Psoas muscle (tissue), 8 donors: ENCODE measurements around the gene IMMT. TPM values are rescaled to one million over a fixed set of nuclear protein-coding genes. Genes with fewer than 3 reads are reported as not detected.

Source experiments
- ATAC-seq, 4 donors: fragments of 200-7000 bp; cut with Tn5 transposase; one replicate each; pipeline ENCODE4 v1.9.1; 2020; ENCODE audit warnings: moderate library complexity in 3 of 4, mild to moderate bottlenecking in 2 of 4
- DNase-seq, 2 donors: peaks; one replicate each; pipeline ENCODE4 v3.0.0-alpha.2; 2020
- H3K27ac ChIP-seq: fragments of 200-600 bp; one replicate; pipeline ENCODE4 v1.8.0; 2022
- H3K27me3 ChIP-seq, 3 donors: fragments of 200-600 bp in 1 of 3; one replicate each; pipeline versions ENCODE4 v1.6.1 to v1.8.0; 2013 to 2022; ENCODE audit warnings: low read length in 2 of 3, mild to moderate bottlenecking in 2 of 3, moderate library complexity in 1 of 3; ENCODE audit not compliant: insufficient read depth in 3 of 3
- H3K36me3 ChIP-seq, 2 donors: fragments of 200-600 bp in 1 of 2; one replicate each; pipeline versions ENCODE4 v1.6.1 to v1.8.0; 2013 to 2022; ENCODE audit warnings: low read depth in 1 of 2, mild to moderate bottlenecking in 1 of 2, moderate library complexity in 1 of 2; ENCODE audit not compliant: insufficient read depth in 1 of 2
- H3K4me1 ChIP-seq: fragments of 200-600 bp; one replicate; pipeline ENCODE4 v1.8.0; 2022
- H3K4me3 ChIP-seq: fragments of 200-600 bp; one replicate; pipeline ENCODE4 v1.8.0; 2022; ENCODE audit warnings: mild to moderate bottlenecking
- H3K9me3 ChIP-seq: fragments of 200-600 bp; one replicate; pipeline ENCODE4 v1.8.0; 2022
- CTCF ChIP-seq: fragments of 200-600 bp; IDR thresholded peaks from one replicate; pipeline ENCODE4 v1.8.0; 2022; ENCODE audit warnings: antibody characterized with exemption
- WGBS, 3 donors: extraction: QIAGEN DNeasy Blood & Tissue Kit; methylation state at CpG; one replicate each; pipeline versions ENCODE4 v1.1.6 to v1.1.7; 2013; 5-methylcytosine and 5-hydroxymethylcytosine counted together
- intact Hi-C, 2 donors: fragments of 100-400 bp; cut with DNase I; formaldehyde crosslinking; loops; one replicate each; pipeline versions ENCODE4 v1.11.0 to v1.14.2; 2022
- polyA plus RNA-seq, 3 donors: library from polyadenylated mRNA; stranded (reverse); fragments of 200-250 nt; gene quantifications; one replicate each; pipeline ENCODE4 v1.2.3, GENCODE V29; 2013
- total RNA-seq, 4 donors: library from RNA; stranded (reverse); fragmentation: NEBNext Ultra II Directional in 2 of 4; extraction: Animal tissue kit (Norgen Biotek cat#: 25700) in 2 of 4; gene quantifications; one replicate each; pipeline versions ENCODE4 v1.2.1 to v1.2.4, GENCODE V29; 2021 to 2023
- donor health status: healthy with polysubstance abuse.
- donor health status: DM: no; HTN: no; CAD: no; lungs with moderate emphysema.
- donor health status: Bipolar disorder and iron deficiency.
- donor health status: healthy.
- donor health status: DM: yes; HTN: yes; CAD: no.
- donor health status: DM: no; HTN: no; CAD: no.
- donor health status: DM: no; HTN: no; CAD: no.
- donor health status: DM: yes; HTN: yes; CAD: no.

IMMT gene
- total and polyA plus RNA-seq, 7 donors = 132 to 272 (median 151) TPM

DNA sequence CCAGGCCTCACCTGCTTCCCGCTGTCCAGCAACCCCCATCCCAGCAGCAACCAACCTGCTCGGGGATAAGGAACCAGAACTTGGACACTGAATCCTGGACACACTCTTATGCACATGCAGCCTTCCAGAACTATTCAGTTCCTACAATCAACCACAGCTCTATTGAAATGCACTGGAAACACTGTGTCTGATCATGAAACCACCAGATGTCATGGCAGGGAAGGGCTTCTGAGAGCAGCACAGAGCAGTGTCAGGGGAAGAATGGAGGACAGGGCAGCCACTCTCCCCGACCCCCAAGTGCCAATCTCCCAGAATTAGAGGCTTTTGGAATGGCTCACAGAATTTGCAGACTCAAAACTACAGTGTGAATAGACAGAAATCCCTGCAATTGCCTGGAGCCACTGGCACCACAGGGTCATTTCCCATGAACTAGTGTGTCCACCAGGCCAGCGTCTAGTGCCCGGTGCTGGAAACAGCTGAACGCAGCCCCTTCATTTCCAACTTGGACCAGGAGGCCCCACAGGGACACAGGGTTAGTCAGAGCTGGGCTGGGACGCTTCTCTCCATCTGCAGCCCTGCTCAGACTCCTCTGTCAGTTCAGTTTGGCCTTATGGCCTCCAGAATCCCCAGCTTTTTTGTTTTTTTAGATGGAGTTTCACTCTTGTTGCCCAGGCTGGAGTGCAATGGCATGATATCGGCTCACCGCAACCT, 29.5 kb upstream of the IMMT start:
- peak in 3 of 4 donors; percentile 27 to 41 (median 34) for ATAC-seq
- peak overlapping the region; percentile 48 for H3K4me3 ChIP-seq
- no peak for TF ChIP-seq CTCF
- DNase-seq = peak in 1 of 2 donors; percentile 33
- 35 to 56% (median 49%) methylated on average over 9 of the region's 9 CpGs for WGBS, 3 donors
- H3K36me3 ChIP-seq = no peaks in the 10 kb centered on the region
- H3K9me3 ChIP-seq = no peaks in the 10 kb centered on the region
- intact Hi-C loops = loop anchor here in 1 of 2 donors (5.0 to 10.0 kb wide), 2 partner anchors 73 to 390 kb away; no protein-coding TSS in a partner anchor
- no peaks in the 10 kb centered on the region for H3K27me3 ChIP-seq
- peak overlapping the region; percentile 89 for H3K27ac ChIP-seq
- H3K4me1 ChIP-seq = peaks cover 43% of the 10 kb centered on the region

GRCh38 chr2:86223927-86224560, 28.8 kb upstream of the IMMT start:
- Histone ChIP-seq H3K4me3 (no peak overlapping the region), H3K9me3 (no peaks in the 10 kb centered on the region), H3K27me3 (no peaks in the 10 kb centered on the region), H3K27ac (peak overlapping the region; percentile 89), H3K4me1 (peaks cover 43% of the 10 kb centered on the region), H3K36me3 (no peaks in the 10 kb centered on the region)
- TF ChIP-seq CTCF = no peak
- ATAC-seq (peak in 1 of 4 donors; percentile 17), DNase-seq (no peak)
- 51 to 79% (median 64%) methylated on average over 2 of the region's 2 CpGs for WGBS, 3 donors
- intact Hi-C loops = loop anchor here (2.0 to 10.0 kb wide), 3 partner anchors 73 to 391 kb away; no protein-coding TSS in a partner anchor

DNA sequence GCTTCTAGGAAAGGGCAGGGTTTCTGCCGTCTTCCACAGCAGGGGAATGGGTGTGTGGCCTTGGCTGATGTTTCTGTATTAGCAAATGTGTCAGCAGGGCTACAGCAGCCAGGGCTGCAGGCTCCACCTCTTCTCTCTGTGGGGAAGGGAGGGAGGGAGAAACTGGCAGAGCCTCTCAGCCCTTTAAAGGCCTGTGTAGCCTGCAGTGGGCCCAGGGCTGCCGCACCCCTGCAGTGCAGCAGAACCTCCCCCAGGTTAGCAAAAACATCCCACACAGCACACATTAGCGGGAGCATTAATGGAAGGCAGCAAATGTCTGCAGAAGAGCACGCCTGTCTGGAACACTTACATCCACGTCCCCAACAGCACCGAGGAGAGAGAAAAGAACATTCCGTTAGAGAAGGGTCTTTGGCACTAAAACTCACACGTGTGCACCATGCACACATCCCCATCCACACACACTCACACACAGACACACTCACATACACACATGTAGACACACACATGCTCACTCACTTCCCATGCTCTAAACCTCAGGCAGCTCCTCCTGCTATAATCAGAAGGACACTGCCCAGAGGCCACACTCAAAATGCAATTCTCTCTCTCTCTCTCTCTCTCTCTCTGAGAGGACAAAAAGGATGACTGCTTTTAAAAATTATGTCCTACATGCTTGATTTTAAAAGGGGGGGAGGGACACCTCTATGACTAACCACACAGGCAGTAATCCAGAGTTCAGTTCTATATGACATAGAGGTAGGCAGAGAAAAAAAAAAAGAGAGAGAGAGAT, 28.1 kb upstream of the IMMT start:
- H3K4me1 ChIP-seq = peaks cover 43% of the 10 kb centered on the region
- DNase-seq (peak; percentile 50 to 71), ATAC-seq (peak; percentile 44 to 69 (median 56))
- H3K27me3 ChIP-seq = no peaks in the 10 kb centered on the region
- H3K9me3 ChIP-seq = no peaks in the 10 kb centered on the region
- WGBS, 3 donors = 19 to 24% (median 22%) methylated on average over 8 of the region's 8 CpGs
- no peak overlapping the region for H3K4me3 ChIP-seq
- TF ChIP-seq CTCF = no peak
- intact Hi-C loops = loop anchor here (2.0 to 10.0 kb wide), 3 partner anchors 74 to 391 kb away; no protein-coding TSS in a partner anchor
- no peaks in the 10 kb centered on the region for H3K36me3 ChIP-seq
- peak overlapping the region; percentile 89 for H3K27ac ChIP-seq

DNA sequence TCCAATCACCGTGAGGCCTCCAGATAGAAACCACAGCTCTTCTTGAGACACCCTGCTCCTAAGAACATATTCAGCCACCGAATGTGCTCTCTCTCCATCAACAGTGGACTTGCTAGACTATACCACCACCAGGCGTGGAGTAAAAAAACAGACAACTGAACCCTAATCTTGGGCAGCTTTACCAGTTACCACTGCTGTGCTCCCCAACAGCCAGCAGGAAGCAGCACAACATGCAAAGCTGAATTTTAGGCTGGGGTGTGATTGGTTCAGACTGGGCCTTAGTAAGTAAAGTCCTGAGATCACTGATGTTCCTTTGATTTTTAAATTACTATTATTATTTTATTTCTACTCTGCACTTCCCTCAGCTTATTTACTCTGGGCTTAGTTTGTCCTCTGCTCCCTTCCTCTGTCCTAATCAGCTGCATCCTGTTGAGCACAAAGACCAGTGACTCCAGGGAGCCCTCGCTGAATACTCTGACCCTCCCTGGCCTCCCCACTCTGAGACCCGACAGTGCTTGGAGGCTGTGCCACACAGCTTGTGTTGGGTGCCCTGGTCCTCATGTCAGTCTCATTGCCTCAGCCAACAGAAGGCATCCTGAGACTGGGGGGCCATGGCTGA, 25.9 kb upstream of the IMMT start:
- TF ChIP-seq CTCF = peak; percentile 93
- H3K27me3 ChIP-seq = no peaks in the 10 kb centered on the region
- H3K4me3 ChIP-seq = no peak overlapping the region
- no peaks in the 10 kb centered on the region for H3K9me3 ChIP-seq
- peaks cover 0 to 7% of the 10 kb centered on the region in 2 donors for H3K36me3 ChIP-seq
- peaks cover 43% of the 10 kb centered on the region for H3K4me1 ChIP-seq
- ATAC-seq (peak; percentile 31 to 59 (median 44)), DNase-seq (peak in 1 of 2 donors; percentile 42)
- intact Hi-C loops = loop anchor here in 1 of 2 donors (1.0 to 10.0 kb wide), 3 partner anchors 76 to 394 kb away; no protein-coding TSS in a partner anchor
- WGBS, 3 donors = 49 to 62% (median 60%) methylated on average over 5 of the region's 5 CpGs
- H3K27ac ChIP-seq = no peak overlapping the region
